Activated CD4-positive, CD25-positive, alpha-beta regulatory T cell treated with anti-CD3 and anti-CD28 coated beads, Interleukin-2, amount 50 U/mL, for 72 hours (primary cell): ENCODE measurements around the gene PVALEF.
A peak's percentile ranks its signal among the peaks of the same experiment; 100 is the strongest.
"Not testable (repeated sequence)": the region's sequence is repeated elsewhere in the genome, so short reads cannot be mapped to it uniquely, and the experiment has no call there.

Experiments used
- DNase-seq: peaks from one replicate; pipeline ENCODE4 v3.0.0; 2021

PVALEF gene

DNA sequence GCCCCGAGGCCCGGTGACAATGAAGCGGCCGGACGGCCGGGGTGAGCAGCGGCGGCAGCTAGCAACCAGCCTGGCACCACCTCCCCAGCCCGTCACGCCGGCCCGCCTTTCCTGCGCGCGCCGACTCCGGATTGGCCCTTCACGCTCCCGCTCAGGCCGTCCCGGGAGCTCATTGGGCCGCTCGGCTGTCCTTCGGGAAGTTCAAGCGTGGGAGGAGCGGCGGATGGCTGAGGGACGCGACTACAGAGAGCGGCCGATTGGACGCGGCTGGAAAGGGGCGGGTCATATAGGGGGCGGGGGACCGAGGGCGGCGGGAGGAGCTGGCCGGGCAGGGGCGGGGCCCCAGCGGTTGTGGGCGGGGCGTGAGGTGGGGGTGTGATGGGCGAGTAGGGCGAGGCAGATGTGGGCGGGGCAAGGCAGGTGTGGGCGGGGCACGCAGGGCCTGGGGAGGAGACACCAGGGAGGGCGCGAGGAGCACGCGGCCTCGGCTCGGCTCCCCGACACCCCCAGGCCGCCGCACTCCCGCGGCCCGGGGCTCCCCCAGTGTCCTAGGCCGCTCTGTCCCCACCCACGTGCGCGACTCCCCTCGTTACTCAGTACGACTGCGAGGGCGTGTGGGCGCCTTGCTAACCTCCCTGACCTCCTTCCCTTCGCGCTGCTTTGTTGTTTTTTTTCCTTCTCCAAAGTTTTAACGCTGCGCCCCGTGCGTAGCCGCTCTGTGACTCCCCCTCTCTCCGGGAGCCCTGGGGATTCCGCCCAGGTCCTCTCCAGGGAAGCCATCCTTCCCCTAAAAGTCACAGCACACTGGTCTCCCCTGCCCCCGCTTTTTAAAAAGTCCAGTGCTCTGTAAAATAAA, 57.8 kb downstream of the PVALEF start, which contains the start of gene CEP131:
Gene CEP131 (minus strand): TSS at position 60 of the 856 bp plus-strand sequence. CDS start 2,909 bp downstream, outside the sequence.
- DNase-seq: peak; percentile 100

GRCh38 chr17:81223762-81224130, 58.4 kb downstream of the PVALEF start:
- no peak for DNase-seq

GRCh38 chr17:81227630-81228029, 62.3 kb downstream of the PVALEF start:
- DNase-seq: not testable (repeated sequence)

- no peak for DNase-seq
Observed at GRCh38 chr17:81228420-81228819, 63.1 kb downstream of the PVALEF start.

GRCh38 chr17:81228834-81229665, 63.7 kb downstream of the PVALEF start:
- no peak for DNase-seq

DNA sequence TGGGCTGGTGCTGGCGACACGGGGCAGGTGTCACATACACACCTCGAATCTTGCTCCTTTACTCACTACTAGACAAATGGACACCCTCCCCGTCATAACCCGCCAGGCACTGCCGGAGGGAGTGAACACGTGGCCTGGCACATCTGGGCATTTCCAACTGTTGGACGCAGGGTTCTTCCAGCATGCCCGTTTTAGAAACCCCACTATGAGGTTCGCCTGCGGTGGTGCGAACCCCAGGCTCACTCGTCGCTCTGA, 64.3 kb downstream of the PVALEF start:
- no peak for DNase-seq

DNA sequence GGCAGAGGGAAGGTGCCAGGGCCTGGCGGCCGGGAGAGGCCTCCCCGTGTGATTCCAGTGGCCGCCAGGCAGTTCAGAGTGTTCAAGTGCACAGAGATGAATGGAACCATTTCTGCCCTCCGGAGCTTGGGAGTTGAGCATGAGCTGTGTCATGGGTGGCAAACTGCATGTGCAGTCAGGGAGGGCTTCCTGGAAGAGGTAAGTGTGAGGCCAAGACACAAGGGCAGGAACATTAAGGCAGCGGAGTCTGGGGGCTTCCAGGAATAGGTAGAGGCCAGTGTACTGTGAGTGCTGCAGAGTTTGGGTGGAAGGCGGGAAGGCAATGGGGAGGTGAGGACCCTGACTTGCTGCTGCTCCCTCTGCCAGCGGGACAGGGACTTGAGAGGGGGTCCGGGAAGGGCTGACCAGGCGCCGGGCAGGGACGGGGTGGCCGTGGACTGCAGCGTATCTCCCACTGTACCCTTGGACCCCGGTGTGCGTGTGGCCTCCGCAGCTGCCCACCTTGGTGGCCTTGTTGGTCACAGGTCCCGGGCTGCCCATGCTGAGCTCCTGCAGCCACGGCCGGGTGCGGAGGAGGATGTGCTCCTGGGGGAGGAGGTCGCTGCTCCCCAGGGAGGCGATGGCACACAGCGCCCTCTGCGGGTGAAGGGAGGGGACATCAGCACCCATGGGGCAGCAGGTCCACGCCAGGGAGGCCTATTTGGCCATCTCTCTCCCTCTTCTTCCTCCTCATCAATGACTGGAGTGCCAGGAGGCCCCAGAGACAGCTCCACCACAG, 64.9 kb downstream of the PVALEF start:
- no peak for DNase-seq

- no peak for DNase-seq
Observed at GRCh38 chr17:81231121-81231645, 65.9 kb downstream of the PVALEF start.

DNA sequence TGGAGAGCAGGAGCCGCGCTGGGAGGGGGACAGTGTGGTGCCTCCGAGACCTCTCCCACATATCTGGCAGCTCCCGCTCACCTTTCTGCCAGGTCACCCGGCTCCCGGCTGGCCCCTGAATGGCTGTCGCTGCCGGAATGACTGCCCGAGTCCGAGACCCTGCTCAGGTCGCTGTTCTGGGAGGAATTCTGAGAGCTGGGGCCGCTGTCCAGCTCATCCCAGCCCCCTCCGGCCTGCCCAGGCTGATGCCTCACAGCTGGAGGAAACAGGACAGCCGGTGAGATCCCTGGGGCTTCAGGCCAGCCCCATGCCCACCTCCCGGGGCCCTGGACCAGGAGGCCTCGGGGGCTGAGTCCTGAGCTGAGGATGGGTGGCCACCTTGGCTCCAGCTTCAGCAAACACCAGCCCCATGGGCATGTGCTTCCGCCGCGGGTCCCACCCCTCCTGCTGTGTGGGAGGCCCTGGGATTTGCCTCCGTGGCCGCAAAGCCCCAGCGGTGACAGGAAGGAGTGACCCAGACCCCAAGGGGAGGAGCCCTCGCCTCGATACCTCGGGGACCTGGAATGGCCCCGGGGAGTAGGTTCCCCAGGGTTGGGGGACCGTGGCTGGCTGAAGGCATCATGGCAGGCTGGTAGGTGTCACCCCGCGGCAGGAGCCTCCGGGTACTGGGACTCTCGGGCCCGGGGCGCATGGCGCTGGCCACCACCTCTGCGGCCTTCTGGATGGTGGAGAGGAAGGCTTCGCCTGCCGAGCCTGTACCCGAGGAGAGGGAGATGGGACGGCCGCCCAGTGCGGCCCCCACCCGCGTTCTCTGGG, 66.7 kb downstream of the PVALEF start:
- no peak for DNase-seq
